HEK293 (cell line): ENCODE results near the gene RBM19.
A peak's percentile ranks its signal among the peaks of the same experiment; 100 is the strongest.

Source experiments
- CTCF ChIA-PET: fragments of 350-600 bp; formaldehyde crosslinking; extraction: SDS; loops from one replicate; lab custom pipeline; 2021; ENCODE audit warnings: antibody characterized with exemption; lab: Yijun Ruan, JAX
- POLR2A ChIA-PET: fragments of 300-600 bp; formaldehyde crosslinking; extraction: SDS; loops from one replicate; lab custom pipeline; 2020; ENCODE audit warnings: antibody characterized with exemption, inconsistent platforms; lab: Yijun Ruan, JAX
- H3K27ac ChIP-seq: fragments of 200-500 bp; sonication (Bioruptor generic); 2 replicates; pipeline ENCODE4 v1.5.1; 2014; ENCODE audit warnings: low read depth, low read length, control low read depth, inconsistent platforms; ENCODE audit errors: extremely low read depth
- H3K36me3 ChIP-seq, 2 experiments: fragments of 200-500 bp in 1 of 2; sonication (Bioruptor generic) in 1 of 2; 1 replicate in 1 of 2; 2 replicates in 1 of 2; pipeline ENCODE4 v1.5.1; 2014 to 2017; ENCODE audit warnings: inconsistent platforms in 2 of 2, low read length in 2 of 2; ENCODE audit not compliant: control insufficient read depth in 2 of 2, insufficient read depth in 1 of 2
- H3K4me1 ChIP-seq: fragments of 200-500 bp; sonication (Bioruptor generic); 2 replicates; pipeline ENCODE4 v1.5.1; 2014; ENCODE audit warnings: mild to moderate bottlenecking, low read length, inconsistent platforms; ENCODE audit not compliant: control insufficient read depth, insufficient read depth
- H3K4me3 ChIP-seq: 2 replicates; pipeline ENCODE4 v1.5.1; 2011; ENCODE audit warnings: low read depth, mild to moderate bottlenecking, control low read depth, low read length, moderate library complexity
- H3K9me3 ChIP-seq: fragments of 200-500 bp; sonication (Bioruptor generic); 2 replicates; pipeline ENCODE4 v1.5.1; 2014; ENCODE audit warnings: low read depth, low read length, inconsistent platforms; ENCODE audit not compliant: control insufficient read depth, insufficient read depth
- GFI1B ChIP-seq: fragments of 450-650 bp; formaldehyde crosslinking; IDR thresholded peaks from 2 replicates; pipeline ENCODE4 v1.5.1; 2016; ENCODE audit warnings: missing biosample characterization, missing genetic modification characterization
- HOXD13 ChIP-seq: sonication (generic); formaldehyde crosslinking; IDR thresholded peaks from 2 replicates; pipeline ENCODE4 v1.8.0; 2022; ENCODE audit warnings: missing genetic modification reagents, borderline replicate concordance
- KLF9 ChIP-seq: fragments of 450-650 bp; formaldehyde crosslinking; IDR thresholded peaks from 2 replicates; pipeline ENCODE4 v1.5.1; 2016; ENCODE audit warnings: missing biosample characterization, missing genetic modification characterization, low read depth
- MYNN ChIP-seq: fragments of 450-650 bp; formaldehyde crosslinking; IDR thresholded peaks from 2 replicates; pipeline ENCODE4 v1.5.1; 2016; ENCODE audit warnings: missing biosample characterization, missing genetic modification characterization, borderline replicate concordance
- SETDB1 ChIP-seq: IDR thresholded peaks from one replicate; pipeline ENCODE4 v1.6.1; 2017; ENCODE audit warnings: mild to moderate bottlenecking, low read length, moderate library complexity, mixed read lengths; ENCODE audit not compliant: insufficient read length
- ZBTB21 ChIP-seq: fragments of 450-650 bp; formaldehyde crosslinking; IDR thresholded peaks from 2 replicates; pipeline ENCODE4 v1.5.1; 2017; ENCODE audit warnings: missing biosample characterization, missing genetic modification characterization
- ZBTB48 ChIP-seq: fragments of 450-650 bp; formaldehyde crosslinking; IDR thresholded peaks from 2 replicates; pipeline ENCODE4 v1.5.1; 2016; ENCODE audit warnings: missing biosample characterization, missing genetic modification characterization
- ZFP41 ChIP-seq: fragments of 450-650 bp; formaldehyde crosslinking; IDR thresholded peaks from 2 replicates; pipeline ENCODE4 v1.5.1; 2016; ENCODE audit warnings: missing biosample characterization, missing genetic modification characterization, borderline replicate concordance
- ZNF248 ChIP-seq: fragments of 450-650 bp; formaldehyde crosslinking; IDR thresholded peaks from 2 replicates; pipeline ENCODE4 v1.5.1; 2017; ENCODE audit warnings: missing biosample characterization, missing genetic modification characterization
- ZNF311 ChIP-seq: fragments of 450-650 bp; formaldehyde crosslinking; IDR thresholded peaks from 2 replicates; pipeline ENCODE4 v1.5.1; 2017; ENCODE audit warnings: missing biosample characterization, missing genetic modification characterization, borderline replicate concordance
- ZNF501 ChIP-seq: fragments of 450-650 bp; formaldehyde crosslinking; IDR thresholded peaks from 2 replicates; pipeline ENCODE4 v1.5.1; 2016; ENCODE audit warnings: missing biosample characterization, missing genetic modification characterization
- ZNF544 ChIP-seq: fragments of 450-650 bp; formaldehyde crosslinking; IDR thresholded peaks from 2 replicates; pipeline ENCODE4 v1.5.0; 2017; ENCODE audit warnings: missing biosample characterization, missing genetic modification characterization
- ZNF558 ChIP-seq: fragments of 450-650 bp; formaldehyde crosslinking; IDR thresholded peaks from 2 replicates; pipeline ENCODE4 v1.5.1; 2016; ENCODE audit warnings: missing biosample characterization, missing genetic modification characterization
- ZNF768 ChIP-seq: fragments of 450-650 bp; formaldehyde crosslinking; IDR thresholded peaks from 2 replicates; pipeline ENCODE4 v1.5.1; 2018; ENCODE audit warnings: missing biosample characterization, mild to moderate bottlenecking, missing genetic modification characterization
- TF ChIP-seq, protein P1 (sequence below): fragments of 450-650 bp; formaldehyde crosslinking; IDR thresholded peaks from 2 replicates; pipeline ENCODE4 v1.5.1; 2017; ENCODE audit warnings: missing biosample characterization, missing genetic modification characterization
- TF ChIP-seq, protein P2 (sequence below): fragments of 450-650 bp; formaldehyde crosslinking; conservative IDR thresholded peaks from 2 replicates; pipeline ENCODE4 v1.5.1; 2016; ENCODE audit warnings: low read depth, missing biosample characterization, missing genetic modification characterization
- TF ChIP-seq, protein P3 (sequence below): fragments of 450-650 bp; formaldehyde crosslinking; IDR thresholded peaks from 2 replicates; pipeline ENCODE4 v1.5.1; 2016; ENCODE audit warnings: missing biosample characterization, missing genetic modification characterization, low read depth

The RBM19 gene

DNA sequence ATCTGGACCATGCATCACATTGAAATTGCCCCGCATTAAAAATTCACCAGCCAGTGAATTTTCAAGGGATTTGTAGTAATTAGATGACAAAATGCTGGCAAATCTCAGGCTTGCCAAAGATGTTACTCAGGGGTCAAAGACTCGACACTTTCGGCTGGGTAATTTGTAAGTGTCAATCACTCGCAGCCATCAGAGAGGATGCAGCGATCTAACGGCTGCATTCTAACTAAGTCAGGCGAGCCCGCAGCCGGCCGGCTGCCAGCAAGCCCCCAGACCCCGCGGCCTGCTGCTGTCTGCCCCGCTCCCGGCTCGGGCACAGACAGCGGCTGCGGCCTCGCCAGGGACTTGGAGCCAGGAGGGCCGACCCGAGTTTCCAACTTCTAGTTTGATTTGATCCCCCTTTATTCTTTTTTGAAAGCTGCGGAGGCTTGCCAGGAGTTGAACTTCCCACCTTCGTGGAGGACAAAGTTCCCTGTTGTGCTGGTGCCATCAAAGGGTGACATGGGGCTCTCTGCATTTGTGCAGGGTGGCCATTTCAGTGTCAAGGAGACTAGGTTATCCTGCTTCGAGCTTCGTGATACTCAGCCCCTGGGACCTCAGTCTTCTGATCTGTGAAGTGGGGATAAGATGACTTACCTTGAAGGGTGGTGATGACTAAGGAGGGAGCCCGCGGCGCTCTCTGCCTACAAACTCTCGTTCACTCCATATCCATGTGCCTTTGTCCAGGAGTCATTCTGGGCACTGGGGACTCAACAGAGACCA lies 169.9 kb downstream of the RBM19 start:
- CTCF ChIA-PET: no interaction called here
- Histone ChIP-seq H3K4me3 (no peak overlapping the region), H3K36me3 (no peaks in the 10 kb centered on the region), H3K27ac (no peak overlapping the region)
- POLR2A ChIA-PET: no interaction called here
- TF ChIP-seq ZNF558 (tag by site-specific recombination): no peak
- TF ChIP-seq ZNF501 (tag by site-specific recombination): no peak
- TF ChIP-seq ZBTB48 (tag by site-specific recombination): no peak
- TF ChIP-seq ZBTB21 (tag by site-specific recombination): no peak
- TF ChIP-seq, protein P1, sequence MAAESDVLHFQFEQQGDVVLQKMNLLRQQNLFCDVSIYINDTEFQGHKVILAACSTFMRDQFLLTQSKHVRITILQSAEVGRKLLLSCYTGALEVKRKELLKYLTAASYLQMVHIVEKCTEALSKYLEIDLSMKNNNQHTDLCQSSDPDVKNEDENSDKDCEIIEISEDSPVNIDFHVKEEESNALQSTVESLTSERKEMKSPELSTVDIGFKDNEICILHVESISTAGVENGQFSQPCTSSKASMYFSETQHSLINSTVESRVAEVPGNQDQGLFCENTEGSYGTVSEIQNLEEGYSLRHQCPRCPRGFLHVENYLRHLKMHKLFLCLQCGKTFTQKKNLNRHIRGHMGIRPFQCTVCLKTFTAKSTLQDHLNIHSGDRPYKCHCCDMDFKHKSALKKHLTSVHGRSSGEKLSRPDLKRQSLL (tag by site-specific recombination): no peak
- no peak for TF ChIP-seq HOXD13 (CRISPR knock-in tag)
- no peak for TF ChIP-seq ZNF248 (tag by site-specific recombination)
- no peak for TF ChIP-seq ZNF544 (tag by site-specific recombination)
- no peak for TF ChIP-seq KLF9
- no peak for TF ChIP-seq ZFP41
- no peak for TF ChIP-seq ZNF311 (tag by site-specific recombination)
- TF ChIP-seq, protein P2, sequence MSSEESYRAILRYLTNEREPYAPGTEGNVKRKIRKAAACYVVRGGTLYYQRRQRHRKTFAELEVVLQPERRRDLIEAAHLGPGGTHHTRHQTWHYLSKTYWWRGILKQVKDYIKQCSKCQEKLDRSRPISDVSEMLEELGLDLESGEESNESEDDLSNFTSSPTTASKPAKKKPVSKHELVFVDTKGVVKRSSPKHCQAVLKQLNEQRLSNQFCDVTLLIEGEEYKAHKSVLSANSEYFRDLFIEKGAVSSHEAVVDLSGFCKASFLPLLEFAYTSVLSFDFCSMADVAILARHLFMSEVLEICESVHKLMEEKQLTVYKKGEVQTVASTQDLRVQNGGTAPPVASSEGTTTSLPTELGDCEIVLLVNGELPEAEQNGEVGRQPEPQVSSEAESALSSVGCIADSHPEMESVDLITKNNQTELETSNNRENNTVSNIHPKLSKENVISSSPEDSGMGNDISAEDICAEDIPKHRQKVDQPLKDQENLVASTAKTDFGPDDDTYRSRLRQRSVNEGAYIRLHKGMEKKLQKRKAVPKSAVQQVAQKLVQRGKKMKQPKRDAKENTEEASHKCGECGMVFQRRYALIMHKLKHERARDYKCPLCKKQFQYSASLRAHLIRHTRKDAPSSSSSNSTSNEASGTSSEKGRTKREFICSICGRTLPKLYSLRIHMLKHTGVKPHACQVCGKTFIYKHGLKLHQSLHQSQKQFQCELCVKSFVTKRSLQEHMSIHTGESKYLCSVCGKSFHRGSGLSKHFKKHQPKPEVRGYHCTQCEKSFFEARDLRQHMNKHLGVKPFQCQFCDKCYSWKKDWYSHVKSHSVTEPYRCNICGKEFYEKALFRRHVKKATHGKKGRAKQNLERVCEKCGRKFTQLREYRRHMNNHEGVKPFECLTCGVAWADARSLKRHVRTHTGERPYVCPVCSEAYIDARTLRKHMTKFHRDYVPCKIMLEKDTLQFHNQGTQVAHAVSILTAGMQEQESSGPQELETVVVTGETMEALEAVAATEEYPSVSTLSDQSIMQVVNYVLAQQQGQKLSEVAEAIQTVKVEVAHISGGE (tag by site-specific recombination): no peak
- TF ChIP-seq GFI1B (tag by site-specific recombination): no peak
- TF ChIP-seq, protein P3, sequence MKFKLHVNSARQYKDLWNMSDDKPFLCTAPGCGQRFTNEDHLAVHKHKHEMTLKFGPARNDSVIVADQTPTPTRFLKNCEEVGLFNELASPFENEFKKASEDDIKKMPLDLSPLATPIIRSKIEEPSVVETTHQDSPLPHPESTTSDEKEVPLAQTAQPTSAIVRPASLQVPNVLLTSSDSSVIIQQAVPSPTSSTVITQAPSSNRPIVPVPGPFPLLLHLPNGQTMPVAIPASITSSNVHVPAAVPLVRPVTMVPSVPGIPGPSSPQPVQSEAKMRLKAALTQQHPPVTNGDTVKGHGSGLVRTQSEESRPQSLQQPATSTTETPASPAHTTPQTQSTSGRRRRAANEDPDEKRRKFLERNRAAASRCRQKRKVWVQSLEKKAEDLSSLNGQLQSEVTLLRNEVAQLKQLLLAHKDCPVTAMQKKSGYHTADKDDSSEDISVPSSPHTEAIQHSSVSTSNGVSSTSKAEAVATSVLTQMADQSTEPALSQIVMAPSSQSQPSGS (tag by site-specific recombination): no peak
- no peak for TF ChIP-seq MYNN (tag by site-specific recombination)
- TF ChIP-seq, all 188 proteins: peak for 0
- no peaks in the 10 kb centered on the region for H3K9me3 ChIP-seq
- no peaks in the 10 kb centered on the region for H3K4me1 ChIP-seq

DNA sequence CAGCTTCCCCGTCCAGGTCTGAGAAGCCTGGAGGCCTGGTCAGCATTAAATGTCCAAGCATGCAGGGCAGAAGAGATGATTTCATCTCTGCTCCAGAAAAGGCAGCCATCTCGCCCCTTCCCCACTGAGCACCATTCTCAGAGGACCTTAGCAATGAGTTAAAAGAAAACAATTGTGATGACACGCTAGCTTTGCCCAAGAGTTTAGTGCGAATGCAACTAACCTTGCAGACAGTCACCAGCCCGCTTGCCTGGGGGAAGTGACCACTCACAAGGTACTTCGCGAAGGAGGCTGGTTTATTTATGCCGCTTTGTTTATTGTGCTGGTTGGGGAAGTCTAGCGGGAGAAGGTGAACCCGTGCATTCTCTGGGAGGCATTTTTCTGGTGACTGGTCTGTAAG lies 170.7 kb downstream of the RBM19 start:
- Histone ChIP-seq H3K4me1 (no peaks in the 10 kb centered on the region), H3K27ac (no peak overlapping the region), H3K4me3 (no peak overlapping the region), H3K9me3 (no peaks in the 10 kb centered on the region), H3K36me3 (no peaks in the 10 kb centered on the region)
- ChIA-PET POLR2A (no interaction called here), CTCF (no interaction called here)
- TF ChIP-seq ZNF768 (tag by site-specific recombination) (no peak), SETDB1 (peak; percentile 30)
